Keratinocyte (primary cell): ENCODE measurements around the gene TRH. TPM values are rescaled to one million over a fixed set of nuclear protein-coding genes. Genes with fewer than 3 reads are reported as not detected.
"Not testable (repeated sequence)": the region's sequence is repeated elsewhere in the genome, so short reads cannot be mapped to it uniquely, and the experiment has no call there.

Experiments
- DNase-seq: peaks from one replicate; pipeline ENCODE4 v3.0.0-alpha.2; 2011; ENCODE audit warnings: low read depth, missing footprints, low spot score
- FAIRE-seq: peaks from 2 replicates; lab custom pipeline; 2011; peaks lifted over from hg19 to GRCh38; lab: Jason Lieb, UNC
- H2AFZ ChIP-seq: 2 replicates; pipeline ENCODE4 v1.6.0; 2012; ENCODE audit warnings: low read length, control low read depth, inconsistent platforms; ENCODE audit not compliant: control insufficient read depth
- H3K27ac ChIP-seq: 2 replicates; pipeline ENCODE4 v1.5.1; 2011; ENCODE audit warnings: low read length; ENCODE audit not compliant: control insufficient read depth, insufficient read depth
- H3K27me3 ChIP-seq: 3 replicates; pipeline ENCODE4 v1.6.0; 2011; ENCODE audit warnings: low read length; ENCODE audit not compliant: control insufficient read depth, insufficient read depth; ENCODE audit errors: extremely low read depth
- H3K36me3 ChIP-seq, 2 experiments: 2 replicates in 1 of 2; 3 replicates in 1 of 2; pipeline ENCODE4 v1.5.1; 2011; ENCODE audit warnings: low read length in 2 of 2, mild to moderate bottlenecking in 1 of 2; ENCODE audit not compliant: control insufficient read depth in 2 of 2, insufficient read depth in 2 of 2; ENCODE audit errors: extremely low read depth in 1 of 2
- H3K4me1 ChIP-seq: 3 replicates; pipeline ENCODE4 v1.5.1; 2011; ENCODE audit warnings: low read length; ENCODE audit not compliant: control insufficient read depth, insufficient read depth; ENCODE audit errors: extremely low read depth
- H3K4me2 ChIP-seq: 3 replicates; pipeline ENCODE4 v1.6.0; 2011; ENCODE audit warnings: low read depth, low read length; ENCODE audit not compliant: control insufficient read depth, insufficient read depth; ENCODE audit errors: extremely low read depth
- H3K4me3 ChIP-seq, 3 experiments: fragments of 200-600 bp in 1 of 3; sonication (generic) in 1 of 3; 2 replicates in 2 of 3; 3 replicates in 1 of 3; pipeline ENCODE4 v1.5.1; 2011 to 2016; ENCODE audit warnings: low read length in 3 of 3, mild to moderate bottlenecking in 3 of 3, control low read depth in 2 of 3, inconsistent platforms in 1 of 3, low read depth in 1 of 3, mixed read lengths in 1 of 3, mixed run types in 1 of 3, moderate library complexity in 1 of 3; ENCODE audit not compliant: control insufficient read depth in 2 of 3, insufficient read depth in 2 of 3; ENCODE audit errors: extremely low read depth in 1 of 3
- H3K79me2 ChIP-seq: 2 replicates; pipeline ENCODE4 v1.6.0; 2012; ENCODE audit warnings: low read length; ENCODE audit not compliant: control insufficient read depth, insufficient read depth
- H3K9ac ChIP-seq: 3 replicates; pipeline ENCODE4 v1.6.0; 2011; ENCODE audit warnings: low read length; ENCODE audit not compliant: control insufficient read depth, insufficient read depth; ENCODE audit errors: extremely low read depth
- H3K9me1 ChIP-seq: 3 replicates; pipeline ENCODE4 v1.6.0; 2011; ENCODE audit warnings: low read length; ENCODE audit not compliant: control insufficient read depth, insufficient read depth; ENCODE audit errors: extremely low read depth
- H3K9me3 ChIP-seq: 2 replicates; pipeline ENCODE4 v1.5.1; 2012; ENCODE audit warnings: low read depth, low read length; ENCODE audit not compliant: control insufficient read depth
- H4K20me1 ChIP-seq: 3 replicates; pipeline ENCODE4 v1.6.0; 2011; ENCODE audit warnings: low read length; ENCODE audit not compliant: control insufficient read depth, insufficient read depth; ENCODE audit errors: extremely low read depth
- dilution Hi-C: fragments of 300-500 bp; cut with MboI; formaldehyde crosslinking; loops from one replicate; pipeline ENCODE4 v1.7.0; 2020; ENCODE audit warnings: low sequenced_read_pairs; ENCODE audit not compliant: extremely low pct_ligation_motif_present
- polyA plus RNA-seq, 5 experiments: library from polyadenylated mRNA; depleted of rRNA in 3 of 5; stranded (reverse) in 3 of 5; stranded (forward) in 1 of 5; unstranded in 1 of 5; fragments of >200 nt; gene quantifications; 1 replicate in 1 of 5; 2 replicates in 3 of 5; 3 replicates in 1 of 5; pipeline versions ENCODE4 v1.2.1 to v1.2.3, GENCODE V29; 2011 to 2012; ENCODE audit warnings: missing spikeins in 2 of 5, low read depth in 1 of 5, low replicate concordance in 1 of 5

The TRH gene
- polyA plus RNA-seq, 1 donor (not counting 4 experiments of a cell fraction or from before 2014, with no cell fraction given), result not detected

DNA sequence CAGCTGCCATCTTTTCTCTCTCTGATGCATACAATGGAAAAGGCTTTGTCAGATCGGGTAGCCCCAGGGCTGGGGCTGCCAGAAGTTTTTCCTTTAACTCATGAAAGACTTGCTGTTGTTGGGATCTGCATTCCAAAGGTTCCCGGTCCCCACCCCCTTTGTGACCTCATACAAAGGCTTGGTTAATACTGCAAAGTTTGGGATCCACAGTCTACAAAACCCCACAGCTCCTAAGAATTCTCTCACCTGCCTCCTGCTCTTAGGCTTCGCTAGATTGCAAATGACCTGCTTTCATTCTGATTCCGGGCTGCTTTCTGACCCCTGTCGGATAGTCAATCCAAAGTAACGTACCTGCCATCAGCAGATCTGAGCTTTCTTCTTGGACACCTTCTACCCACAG lies 52.9 kb downstream of the TRH start:
- dilution Hi-C loops, FAIRE-seq, H3K9ac ChIP-seq, H3K4me3 ChIP-seq, H3K9me3 ChIP-seq, H3K36me3 ChIP-seq, H3K79me2 ChIP-seq, DNase-seq, H3K4me2 ChIP-seq, H3K9me1 ChIP-seq, H4K20me1 ChIP-seq, H3K4me1 ChIP-seq, H3K27me3 ChIP-seq, H3K27ac ChIP-seq, H2AFZ ChIP-seq: not testable (repeated sequence)

Other genes starting within 250 kb of the TRH start
- gene TMCC1, start 81.0 kb upstream of the TRH start, polyA plus RNA-seq, result 25.2 to 27.7 TPM (median 26.9 TPM) in 3 replicates
- gene ALG1L2, start 107.1 kb downstream of the TRH start, polyA plus RNA-seq, result not detected in 3 replicates